ENCODE data around the gene C20orf96.
"Not testable (repeated sequence)": the region's sequence is repeated elsewhere in the genome, so short reads cannot be mapped to it uniquely, and the experiment has no call there.

The C20orf96 gene

GRCh38 chr20:290084-290831 is at the start of gene C20orf96:
TSS of gene C20orf96 (minus strand) at chr20:290750. CDS start at chr20:290610, 140 bp downstream.
- H3K4me3 ChIP-seq (replicated peaks; ENCODE audit: low read depth, low read length), result peak within 1 kb of the TSS; percentile 92
- TF ChIP-seq CTCF (IDR thresholded peaks at IDR 0.05; ENCODE audit: low read length, missing control alignments), result peak; percentile 57
- DNase-seq (ENCODE audit: low read depth), result peak; percentile 96

GRCh38 chr20:336040-336439 is 45.5 kb upstream of the C20orf96 start:
- not testable (repeated sequence) for H3K4me3 ChIP-seq (replicated peaks; ENCODE audit: low read depth, low read length); DNase-seq (ENCODE audit: low read depth)

GRCh38 chr20:334578-334977 is 44.0 kb upstream of the C20orf96 start:
- no peak for TF ChIP-seq CTCF (IDR thresholded peaks at IDR 0.05; ENCODE audit: low read length, missing control alignments)
- H3K4me3 ChIP-seq (replicated peaks; ENCODE audit: low read depth, low read length), result no peak overlapping the region
- no peak for DNase-seq (ENCODE audit: low read depth)

GRCh38 chr20:330233-331149 is 39.9 kb upstream of the C20orf96 start:
- TF ChIP-seq CTCF (IDR thresholded peaks at IDR 0.05; ENCODE audit: low read length, missing control alignments), result peak; percentile 92
- peak; percentile 75 for DNase-seq (ENCODE audit: low read depth)
- H3K4me3 ChIP-seq (replicated peaks; ENCODE audit: low read depth, low read length), result no peak overlapping the region

- DNase-seq (ENCODE audit: low read depth), result no peak
- no peak for TF ChIP-seq CTCF (IDR thresholded peaks at IDR 0.05; ENCODE audit: low read length, missing control alignments)
These were observed 39.3 kb upstream of the C20orf96 start for GRCh38 chr20:329851-330232.

GRCh38 chr20:328975-329695 is 38.6 kb upstream of the C20orf96 start:
- H3K4me3 ChIP-seq (replicated peaks; ENCODE audit: low read depth, low read length), result no peak overlapping the region
- no peak for TF ChIP-seq CTCF (IDR thresholded peaks at IDR 0.05; ENCODE audit: low read length, missing control alignments)
- DNase-seq (ENCODE audit: low read depth), result no peak

More at GRCh38 chr20:329851-330232, 39.3 kb upstream of the C20orf96 start:
- H3K4me3 ChIP-seq (replicated peaks; ENCODE audit: low read depth, low read length), result no peak overlapping the region
